Heart left ventricle (tissue), 13 donors: ENCODE results near the gene RELT.

Source experiments
- CTCF ChIP-seq, 12 donors: fragments of 200-600 bp; sonication (generic) in 4 of 12; IDR thresholded peaks; one replicate each; pipeline versions ENCODE4 v1.5.0 to v1.8.0; 2018 to 2022; ENCODE audit warnings: antibody characterized with exemption in 12 of 12, mild to moderate bottlenecking in 5 of 12
- POLR2A ChIP-seq, 2 donors: fragments of 450-650 bp; IDR thresholded peaks; one replicate each; pipeline ENCODE4 v1.6.1; 2017; ENCODE audit warnings: antibody characterized with exemption in 2 of 2, mild to moderate bottlenecking in 2 of 2, moderate library complexity in 2 of 2
- donor health status: ischemic (EF 13 %, LVEDD 7.1; RV severe dilation, severe dysfunction).
- donor health status: DM: no; HTN: yes; CAD: no.
- donor health status: DM: no; HTN: no; CAD: no.
- donor health status: ischemic (EF 25% LVEDD 6.9; RV normal size, moderate dysfunction).
- donor health status: ischemic (EF 25% LVEDD 5.7; RV mildly dilated, moderate dysfunction).
- donor health status: ischemic (EF 35%, LVEDD 5.7; RV mildly dilated, moderate dysfunction).
- donor health status: nonischemic (EF 11% LVEDD 7.7; RV severe dilation, severe dysfunction).
- donor health status: DM: yes; HTN: yes; CAD: no.
- donor health status: PGD.
- donor health status: ischemic (EF 29% LVEDD 5.4; RV normal size, mild dysfunction).
- donor health status: nonischemic (EF 23%, LVEDD 6.1; RV moderate dilation, normal function).

- TF ChIP-seq CTCF (IDR thresholded peaks at IDR 0.05) (no peak), POLR2A (IDR thresholded peaks at IDR 0.05) (no peak)
Measured at GRCh38 chr11:73396251-73396930, 20.2 kb downstream of the RELT start.
